ENCODE measurements around the gene FOLR1. TPM values are rescaled to one million over a fixed set of nuclear protein-coding genes. Genes with fewer than 3 reads are reported as not detected.
"Not testable (repeated sequence)": the region's sequence is repeated elsewhere in the genome, so short reads cannot be mapped to it uniquely, and the experiment has no call there.

The FOLR1 gene
- total RNA-seq, 1 experiment from 2014 or later = not detected

GRCh38 chr11:72146625-72147024, 45.3 kb upstream of the FOLR1 start:
- TF ChIP-seq SIN3A (IDR thresholded peaks at IDR 0.05; ENCODE audit: borderline replicate concordance, insufficient read depth, low read depth, low read length) (no peak), TCF7L2 (IDR thresholded peaks at IDR 0.05; ENCODE audit: low read depth, low read length) (no peak), POLR2AphosphoS5 (IDR thresholded peaks at IDR 0.05; ENCODE audit: low read depth, low read length) (no peak), REST (IDR thresholded peaks at IDR 0.05; ENCODE audit: insufficient read depth in 1 of 2, low read depth in 2 of 2, low read length in 1 of 2) (no peak)
- TF ChIP-seq, protein P1, sequence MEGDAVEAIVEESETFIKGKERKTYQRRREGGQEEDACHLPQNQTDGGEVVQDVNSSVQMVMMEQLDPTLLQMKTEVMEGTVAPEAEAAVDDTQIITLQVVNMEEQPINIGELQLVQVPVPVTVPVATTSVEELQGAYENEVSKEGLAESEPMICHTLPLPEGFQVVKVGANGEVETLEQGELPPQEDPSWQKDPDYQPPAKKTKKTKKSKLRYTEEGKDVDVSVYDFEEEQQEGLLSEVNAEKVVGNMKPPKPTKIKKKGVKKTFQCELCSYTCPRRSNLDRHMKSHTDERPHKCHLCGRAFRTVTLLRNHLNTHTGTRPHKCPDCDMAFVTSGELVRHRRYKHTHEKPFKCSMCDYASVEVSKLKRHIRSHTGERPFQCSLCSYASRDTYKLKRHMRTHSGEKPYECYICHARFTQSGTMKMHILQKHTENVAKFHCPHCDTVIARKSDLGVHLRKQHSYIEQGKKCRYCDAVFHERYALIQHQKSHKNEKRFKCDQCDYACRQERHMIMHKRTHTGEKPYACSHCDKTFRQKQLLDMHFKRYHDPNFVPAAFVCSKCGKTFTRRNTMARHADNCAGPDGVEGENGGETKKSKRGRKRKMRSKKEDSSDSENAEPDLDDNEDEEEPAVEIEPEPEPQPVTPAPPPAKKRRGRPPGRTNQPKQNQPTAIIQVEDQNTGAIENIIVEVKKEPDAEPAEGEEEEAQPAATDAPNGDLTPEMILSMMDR (IDR thresholded peaks at IDR 0.05) = no peak
- in situ Hi-C loops (cut with HindIII; ENCODE audit: low pct_unique_long_range_greater_than_20kb, low sequenced_read_pairs) = no loop called here
- POLR2A ChIA-PET = no interaction called here
- Histone ChIP-seq H3K4me1 (ENCODE audit: control insufficient read depth, insufficient read depth, low read length) (no peaks in the 10 kb centered on the region), H3K4me3 (ENCODE audit: low read depth in 2 of 2, low read length in 2 of 2) (no peak overlapping the region), H3K36me3 (ENCODE audit: control insufficient read depth, insufficient read depth, low read length) (no peaks in the 10 kb centered on the region), H3K27ac (ENCODE audit: low read length) (no peak overlapping the region), H3K27me3 (ENCODE audit: control insufficient read depth, insufficient read depth, low read length) (peaks cover 4% of the 10 kb centered on the region; the same call in 1 of the 2 replicates), H3K9me3 (ENCODE audit: control insufficient read depth, insufficient read depth, low read depth, low read length) (no peaks in the 10 kb centered on the region)
- no TSS peak for BruUV-seq (replicated peaks)
- DNase-seq (ENCODE audit: low read depth, low spot score) (no peak), ATAC-seq (no peak)
- CTCF ChIA-PET = no interaction called here
- intact Hi-C loops (cut with micrococcal nuclease; ENCODE audit: unreplicated experiment) = no loop called here

DNA sequence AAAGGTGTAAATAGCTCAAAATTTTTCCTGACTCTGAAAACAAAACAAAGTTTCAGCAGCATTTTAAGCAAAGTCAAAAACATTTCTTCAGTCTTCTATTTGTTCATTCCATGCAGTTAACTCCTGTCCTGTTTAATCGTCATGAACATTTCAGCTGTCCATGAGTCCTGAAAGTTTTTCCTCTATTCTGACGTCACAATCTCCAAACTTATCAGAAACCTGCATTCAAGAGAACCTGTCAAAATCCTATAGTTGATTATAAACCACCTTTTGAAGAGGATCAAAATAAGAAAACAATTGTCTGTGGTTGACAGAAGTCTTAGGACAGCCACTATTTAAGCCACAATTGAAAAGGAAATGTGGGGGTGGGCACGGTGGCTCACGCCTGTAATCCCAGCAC, 41.1 kb upstream of the FOLR1 start:
- ChIA-PET CTCF (no interaction called here), POLR2A (no interaction called here)
- in situ Hi-C loops (cut with HindIII; ENCODE audit: low pct_unique_long_range_greater_than_20kb, low sequenced_read_pairs) = no loop called here
- Histone ChIP-seq H3K9me3 (ENCODE audit: control insufficient read depth, insufficient read depth, low read depth, low read length) (no peaks in the 10 kb centered on the region), H3K27me3 (ENCODE audit: control insufficient read depth, insufficient read depth, low read length) (no peaks in the 10 kb centered on the region; the same call in 1 of the 2 replicates), H3K27ac (ENCODE audit: low read length) (no peak overlapping the region), H3K36me3 (ENCODE audit: control insufficient read depth, insufficient read depth, low read length) (no peaks in the 10 kb centered on the region), H3K4me1 (ENCODE audit: control insufficient read depth, insufficient read depth, low read length) (no peaks in the 10 kb centered on the region), H3K4me3 (ENCODE audit: low read depth in 2 of 2, low read length in 2 of 2) (no peak overlapping the region)
- ATAC-seq = no peak
- TF ChIP-seq SIN3A (IDR thresholded peaks at IDR 0.05; ENCODE audit: borderline replicate concordance, insufficient read depth, low read depth, low read length) = no peak
- no TSS peak for BruUV-seq (replicated peaks)
- intact Hi-C loops (cut with micrococcal nuclease; ENCODE audit: unreplicated experiment) = no loop called here
- no peak for DNase-seq (ENCODE audit: low read depth, low spot score)

DNA sequence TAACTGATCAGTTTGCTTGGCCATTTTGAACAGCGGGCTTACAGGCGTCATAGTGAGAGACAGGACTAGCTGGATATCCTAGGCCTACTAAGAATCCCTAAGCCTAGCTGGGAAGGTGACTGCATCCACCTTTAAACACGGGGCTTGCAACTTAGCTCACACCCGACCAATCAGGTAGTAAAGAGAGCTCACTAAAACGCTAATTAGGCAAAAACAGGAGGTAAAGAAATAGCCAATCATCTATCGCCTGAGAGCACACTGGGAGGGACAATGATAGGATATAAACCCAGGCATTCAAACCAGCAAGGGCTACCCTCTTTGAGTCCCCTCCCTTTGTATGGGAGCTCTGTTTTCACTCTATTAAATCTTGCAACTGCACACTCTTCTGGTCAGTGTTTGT, 38.1 kb upstream of the FOLR1 start:
- H3K4me3 ChIP-seq (ENCODE audit: low read depth in 2 of 2, low read length in 2 of 2); intact Hi-C loops (cut with micrococcal nuclease; ENCODE audit: unreplicated experiment); BruUV-seq (replicated peaks); ATAC-seq; H3K27ac ChIP-seq (ENCODE audit: low read length); H3K36me3 ChIP-seq (ENCODE audit: control insufficient read depth, insufficient read depth, low read length); H3K9me3 ChIP-seq (ENCODE audit: control insufficient read depth, insufficient read depth, low read depth, low read length); in situ Hi-C loops (cut with HindIII; ENCODE audit: low pct_unique_long_range_greater_than_20kb, low sequenced_read_pairs); H3K4me1 ChIP-seq (ENCODE audit: control insufficient read depth, insufficient read depth, low read length); POLR2A ChIA-PET; DNase-seq (ENCODE audit: low read depth, low spot score); H3K27me3 ChIP-seq (ENCODE audit: control insufficient read depth, insufficient read depth, low read length): not testable (repeated sequence)
- CTCF ChIA-PET = interaction anchor here (0.5 to 1.2 kb wide), 3 partner anchors 29 to 277 kb away, joined by 3 to 9 read pairs (median 3); no protein-coding TSS in a partner anchor
